SH-SY5Y (cell line): ENCODE results near the gene KRT14.

Experiments
- GATA2 ChIP-seq: IDR thresholded peaks from 2 replicates; pipeline ENCODE4 v1.6.1; 2011; ENCODE audit warnings: mild to moderate bottlenecking, low read depth, low read length
- GATA3 ChIP-seq: IDR thresholded peaks from 2 replicates; pipeline ENCODE4 v1.6.1; 2011; ENCODE audit warnings: low read depth, mild to moderate bottlenecking, low read length, moderate library complexity

DNA sequence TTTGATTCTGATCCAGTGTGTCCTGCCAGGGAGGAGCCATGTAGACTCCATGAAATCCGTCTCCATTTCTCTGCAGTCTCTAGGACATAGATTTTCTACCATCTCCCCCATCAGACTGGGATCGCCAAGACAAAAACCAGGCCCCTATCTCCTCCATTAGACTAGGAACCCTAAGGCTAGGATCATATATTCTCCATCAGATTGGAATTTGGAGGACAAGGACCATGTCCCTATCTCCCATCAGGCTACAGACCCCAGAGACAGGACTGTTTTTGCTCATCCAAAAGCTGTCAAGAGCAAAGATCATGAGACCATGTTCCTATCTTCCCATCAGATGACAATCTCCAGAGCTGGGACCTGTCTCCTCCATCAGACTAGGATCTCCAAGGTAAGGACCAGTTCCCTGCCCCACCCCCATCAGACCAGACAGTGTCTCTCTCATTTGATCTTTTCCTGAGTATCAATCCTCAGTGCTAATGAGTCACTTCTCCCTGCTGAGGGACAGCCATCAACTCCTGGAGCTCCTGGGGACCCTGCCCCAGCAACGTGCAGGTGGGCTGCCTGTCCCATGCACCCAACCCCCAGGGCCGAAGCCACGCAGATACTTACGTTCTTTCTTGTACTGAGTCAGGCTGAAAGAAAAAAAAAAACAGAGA is 33.4 kb upstream of the KRT14 start:
- TF ChIP-seq GATA2 = peak; percentile 83
- TF ChIP-seq GATA3 = peak; percentile 66; the same call in 1 of the 2 replicates
